GM18861 (cell line): Measurements from ENCODE around the gene RABAC1.
"Not testable (repeated sequence)": the region's sequence is repeated elsewhere in the genome, so short reads cannot be mapped to it uniquely, and the experiment has no call there.

Experiments used
- ATAC-seq: cut with Tn5 transposase; IDR thresholded peaks from one replicate; pipeline ENCODE4 v1.9.1; 2021; ENCODE audit not compliant: unreplicated experiment

RABAC1 gene

GRCh38 chr19:41917676-41918075 is 41.4 kb downstream of the RABAC1 start:
- ATAC-seq: no peak

DNA sequence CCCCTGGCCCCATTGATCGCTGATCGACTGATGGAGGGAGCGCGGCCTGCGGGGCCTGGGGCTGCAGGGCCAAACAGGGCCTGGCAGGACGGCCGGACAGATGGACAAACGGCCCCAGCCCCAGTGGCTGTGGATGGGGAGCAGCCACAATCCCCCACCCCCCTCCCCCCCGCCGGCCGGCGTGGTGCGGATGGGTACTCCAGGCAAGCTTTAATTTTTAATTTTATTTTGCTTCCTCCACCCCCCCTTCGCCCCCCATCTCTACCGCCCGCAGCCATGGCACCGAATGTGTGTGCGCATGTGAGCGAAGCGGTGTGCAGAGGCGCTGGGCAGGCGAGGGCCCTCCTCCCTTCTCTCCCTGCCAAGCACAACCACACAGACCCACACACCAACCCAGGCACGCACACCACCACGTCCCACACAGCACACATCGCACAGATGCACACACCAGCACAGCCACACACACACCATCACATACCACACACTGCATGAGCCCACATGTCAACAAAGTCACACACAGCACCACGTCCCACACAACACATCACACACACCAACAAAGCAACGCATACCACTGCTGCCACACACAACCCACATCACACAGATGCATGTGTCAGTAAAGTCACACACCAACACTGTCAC is 43.2 kb downstream of the RABAC1 start:
- no peak for ATAC-seq

- no peak for ATAC-seq
These were observed 43.9 kb downstream of the RABAC1 start for GRCh38 chr19:41915021-41915775.

DNA sequence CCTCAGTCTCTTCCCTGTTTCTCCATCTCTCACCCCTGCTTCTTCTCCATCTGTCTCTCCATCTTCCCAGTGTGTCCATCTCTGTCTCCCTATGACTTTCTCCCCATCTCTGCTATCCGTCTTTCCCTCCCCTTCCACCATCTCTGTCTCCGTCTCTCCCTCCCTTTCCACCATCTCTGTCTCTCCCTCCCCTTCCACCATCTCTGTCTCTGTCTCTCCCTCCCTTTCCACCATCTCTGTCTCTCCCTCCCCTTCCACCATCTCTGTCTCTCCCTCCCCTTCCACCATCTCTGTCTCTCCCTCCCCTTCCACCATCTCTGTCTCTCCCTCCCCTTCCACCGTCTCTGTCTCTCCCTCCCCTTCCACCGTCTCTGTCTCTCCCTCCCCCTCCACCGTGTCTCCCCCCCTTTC is 44.7 kb downstream of the RABAC1 start:
- not testable (repeated sequence) for ATAC-seq

DNA sequence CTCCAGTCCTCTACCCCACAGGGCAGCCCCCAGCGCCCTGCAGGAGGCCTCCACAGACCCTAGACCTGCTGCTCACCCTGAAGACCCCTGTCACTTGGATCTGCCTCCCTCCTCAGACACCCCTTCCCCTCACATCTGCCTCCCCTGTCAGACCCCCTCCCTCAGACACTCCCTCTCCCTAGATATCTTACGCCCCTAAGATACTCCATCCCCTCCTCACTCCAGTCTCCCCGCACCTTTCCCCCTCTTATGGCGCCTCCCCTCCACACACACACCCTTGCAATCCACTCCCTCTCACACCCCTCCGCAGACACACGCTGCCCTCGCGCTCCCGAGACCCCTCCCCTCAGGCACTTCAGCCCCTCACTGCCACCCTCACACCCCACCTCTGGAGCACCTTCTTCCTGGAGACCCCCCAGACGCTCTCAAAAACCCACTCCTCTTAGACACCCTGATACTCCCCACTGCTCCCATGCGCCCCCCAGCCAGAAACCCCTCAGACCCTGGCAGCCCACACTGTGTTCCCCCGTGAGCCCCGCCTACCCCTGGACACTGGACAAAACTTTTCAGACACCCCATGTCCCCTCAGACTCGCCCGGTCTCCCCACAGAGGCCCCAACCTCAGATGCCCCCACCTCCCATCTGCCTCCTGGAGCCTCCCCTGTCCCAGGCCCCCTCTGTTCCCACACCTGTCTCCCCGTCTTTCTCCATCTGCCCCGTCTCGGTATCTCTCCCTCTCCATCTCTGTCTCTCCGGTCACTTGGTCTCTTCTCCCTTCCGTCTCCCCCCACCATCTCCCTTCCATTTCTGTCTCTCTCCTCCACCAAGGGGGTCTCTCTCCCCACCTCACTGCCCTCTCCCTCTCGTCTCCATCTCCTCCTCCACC is 45.3 kb downstream of the RABAC1 start:
- no peak for ATAC-seq

GRCh38 chr19:41912899-41913537 is 46.1 kb downstream of the RABAC1 start:
- ATAC-seq: no peak

DNA sequence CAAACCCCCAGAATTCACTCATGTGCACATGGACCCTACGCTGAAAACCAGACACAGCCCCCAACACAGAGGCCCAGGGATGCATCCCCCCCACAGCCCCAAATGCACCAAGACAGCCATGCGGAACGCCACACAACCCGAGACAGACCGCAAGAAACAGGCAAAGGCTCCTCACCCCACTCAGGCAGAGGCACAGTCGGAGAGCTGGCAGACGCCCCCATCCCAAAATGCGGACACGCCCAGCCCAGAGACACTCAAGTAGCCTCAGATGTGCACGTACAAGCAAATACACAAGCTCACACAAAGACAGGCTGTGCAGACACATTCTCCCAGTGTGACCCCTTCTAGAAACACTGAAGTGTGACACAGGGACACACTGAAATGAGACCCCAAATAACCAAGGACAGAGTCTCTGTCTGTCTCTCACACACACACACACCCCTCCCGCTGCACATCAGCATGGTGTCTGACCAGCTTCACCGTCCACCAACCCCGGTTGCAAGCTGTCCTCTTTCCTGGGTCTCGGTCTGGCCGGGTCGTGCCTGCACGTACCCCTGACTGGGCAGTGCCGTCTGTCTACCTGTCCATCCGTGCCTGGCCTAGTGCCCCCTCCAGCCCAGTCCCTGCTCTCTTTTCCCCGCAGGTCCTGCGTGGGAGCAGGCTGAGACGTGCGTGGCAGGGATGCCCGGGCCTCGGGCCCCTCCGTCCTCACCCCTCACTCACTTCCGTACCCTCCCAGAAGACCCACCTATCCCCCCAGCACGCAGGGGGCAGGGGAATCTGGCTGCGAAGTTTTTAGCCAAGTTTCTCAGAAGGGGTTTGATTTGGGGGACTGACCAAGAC is 47.0 kb downstream of the RABAC1 start:
- ATAC-seq: no peak

DNA sequence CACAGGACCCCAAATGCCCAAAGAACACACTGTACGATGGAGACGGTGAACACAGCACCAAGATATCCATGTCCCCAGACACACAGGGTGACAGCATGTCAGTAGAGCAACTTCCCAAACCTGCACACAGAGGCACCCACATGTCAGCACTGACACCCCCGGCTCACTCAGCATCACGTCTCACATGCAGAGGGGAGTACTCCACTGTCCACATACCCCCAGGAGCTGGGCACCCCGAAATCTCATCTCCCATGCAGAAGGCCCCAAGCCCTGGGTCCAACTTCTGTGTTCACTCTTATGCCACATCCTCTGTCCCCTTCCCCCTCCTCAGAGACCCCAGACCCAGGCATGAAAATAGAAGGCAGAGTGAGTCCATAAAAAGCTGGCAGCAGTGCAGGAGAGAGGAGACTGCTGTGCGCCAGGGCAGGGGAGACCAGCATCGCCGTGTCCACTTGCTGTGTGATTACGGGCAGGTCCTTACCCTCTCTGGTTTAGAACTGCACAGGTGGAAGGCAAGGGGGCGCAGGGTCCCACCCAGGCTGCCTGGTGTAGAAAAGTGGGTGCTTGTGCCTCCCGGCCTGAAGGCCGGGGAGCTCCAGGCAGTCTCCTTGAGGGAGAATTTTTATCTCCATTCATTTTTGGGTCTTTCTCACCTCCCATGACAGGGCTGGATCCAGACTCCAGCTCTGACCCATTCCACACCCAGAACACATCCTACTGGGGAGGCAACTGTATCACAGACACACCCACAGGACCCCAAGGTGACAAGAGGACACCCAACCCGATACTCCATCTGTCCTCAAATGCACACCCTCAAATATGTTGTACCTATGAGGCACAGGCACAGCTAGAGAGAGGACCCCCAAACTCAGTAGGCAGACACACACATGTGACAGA is 47.9 kb downstream of the RABAC1 start:
- ATAC-seq: no peak

DNA sequence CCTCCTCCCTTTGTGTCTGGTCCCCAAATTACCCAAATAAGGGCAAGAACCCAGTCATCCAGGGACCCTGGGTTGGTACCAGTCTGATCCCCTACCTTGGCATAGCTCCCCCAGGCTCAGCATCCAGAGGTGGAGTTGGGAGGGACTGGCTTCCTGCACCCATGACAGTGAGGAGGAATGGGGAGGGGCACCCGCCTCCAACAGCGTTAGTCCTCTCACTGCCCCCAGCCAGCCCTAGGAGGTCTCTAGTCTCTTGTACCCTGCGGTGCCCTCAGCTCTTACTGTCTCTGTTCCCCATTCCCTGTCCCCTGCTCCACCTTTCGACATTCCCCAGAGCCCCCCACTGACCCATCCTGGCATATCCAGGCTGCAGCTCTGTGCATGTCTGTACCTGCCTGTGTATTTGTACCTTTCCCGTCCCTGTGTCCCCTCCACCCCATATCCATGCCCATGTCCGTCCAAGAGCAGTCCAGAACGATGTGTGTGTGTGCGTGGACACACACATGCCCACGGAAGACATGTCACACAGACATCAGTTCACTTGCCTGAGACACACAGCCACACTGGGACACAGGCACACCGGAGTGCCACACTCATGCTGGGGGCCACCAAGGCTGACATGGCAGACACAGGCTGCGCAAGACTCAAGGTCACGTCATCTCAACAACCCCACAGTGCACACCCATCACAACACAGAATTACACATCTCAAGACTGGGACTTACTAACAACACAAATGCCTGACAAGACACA is 48.7 kb downstream of the RABAC1 start:
- no peak for ATAC-seq

DNA sequence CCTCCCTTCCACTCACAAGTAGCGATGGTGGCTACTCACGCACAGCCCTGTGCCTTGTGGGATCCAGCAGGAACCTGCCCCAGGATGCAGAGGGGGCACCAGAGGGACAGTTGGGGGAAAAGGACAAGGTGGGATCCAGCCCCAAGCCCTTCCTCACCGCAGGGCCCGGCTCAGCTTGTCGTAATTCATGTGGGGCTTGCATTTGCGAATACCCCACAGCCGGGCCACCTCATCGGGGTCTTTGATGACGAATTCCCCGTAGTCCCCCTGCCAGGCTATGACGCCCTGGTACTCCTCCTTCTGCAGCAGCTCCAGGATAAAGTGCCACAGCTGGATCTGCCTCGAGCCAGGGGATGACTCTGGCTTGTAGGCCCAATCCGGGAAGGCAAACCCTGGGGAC is 49.4 kb downstream of the RABAC1 start:
- no peak for ATAC-seq

- no peak for ATAC-seq
These were observed 50.2 kb downstream of the RABAC1 start for GRCh38 chr19:41908724-41909464.

DNA sequence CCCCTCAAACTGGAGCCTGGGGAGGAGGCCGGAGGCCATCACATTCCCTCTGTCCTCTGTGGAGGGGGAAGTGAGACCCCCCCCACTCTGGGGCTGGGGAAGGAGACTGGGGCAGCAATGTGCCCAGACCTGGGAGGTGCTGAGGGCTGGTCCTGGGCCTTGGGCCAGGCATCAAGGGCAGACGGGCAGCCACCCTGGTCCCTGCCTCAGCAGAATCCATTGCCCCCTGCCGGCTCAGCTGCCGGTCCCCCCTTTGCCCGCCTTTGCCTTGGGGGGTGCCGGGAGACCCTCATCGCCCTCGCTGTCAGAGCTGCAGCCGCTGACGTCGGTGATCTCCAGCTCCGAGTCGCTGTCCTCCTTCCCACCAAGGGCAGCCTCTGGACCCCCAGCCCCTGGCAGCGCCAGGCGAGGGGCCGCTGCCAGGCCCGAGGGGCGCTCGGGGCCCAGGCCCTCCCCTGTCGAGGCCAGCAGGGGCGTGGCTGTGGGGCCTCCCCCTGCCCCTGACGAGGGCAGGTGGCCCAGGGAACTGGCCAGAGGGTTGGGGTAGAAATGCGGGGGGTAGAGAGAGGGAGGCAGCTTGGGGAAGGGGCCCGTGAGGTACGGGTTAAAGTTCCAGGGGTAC is 51.0 kb downstream of the RABAC1 start:
- ATAC-seq: no peak

DNA sequence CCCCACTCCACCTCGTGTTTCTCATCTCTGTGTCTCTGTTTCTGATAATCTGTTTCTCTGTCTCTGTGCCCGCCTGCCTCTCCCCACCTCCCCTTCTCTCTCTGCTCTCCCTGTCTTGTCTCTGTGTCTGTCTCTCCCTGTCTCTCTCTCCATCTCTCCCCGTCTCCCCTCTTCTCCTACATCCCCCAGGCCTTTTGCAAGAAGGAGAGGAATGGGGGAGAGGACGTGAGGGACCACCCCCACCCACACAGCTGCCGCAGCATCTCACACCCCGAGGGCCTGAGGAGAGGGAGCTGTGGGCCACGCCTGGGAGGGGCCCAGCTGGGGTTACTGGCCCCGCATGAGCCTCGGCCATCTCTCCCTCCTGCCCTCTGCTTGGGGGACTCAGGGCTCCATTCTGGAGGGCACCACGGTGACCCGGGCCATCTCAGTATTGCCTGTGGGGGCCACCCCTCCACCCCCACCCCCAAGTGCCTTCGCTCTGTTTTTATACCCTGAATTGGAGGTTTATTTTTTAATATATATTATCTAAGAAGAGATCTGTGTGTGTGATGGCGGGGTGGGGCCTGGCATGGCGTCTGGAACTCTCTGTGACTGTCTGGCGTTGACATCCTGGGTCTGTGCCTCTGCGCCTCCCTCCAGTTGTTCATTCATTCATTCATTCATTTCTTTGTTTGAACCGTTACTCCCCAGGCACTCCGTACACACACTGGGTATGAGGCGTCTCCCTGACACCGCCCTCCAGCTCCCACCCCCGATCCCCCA is 52.0 kb downstream of the RABAC1 start:
- ATAC-seq: no peak
